Breast epithelium (tissue), 3 donors: ENCODE data around the gene DUSP7.

Source experiments
- POLR2A ChIP-seq: fragments of 450-650 bp; IDR thresholded peaks from one replicate; pipeline ENCODE4 v1.6.1; 2016; ENCODE audit warnings: antibody characterized with exemption, mild to moderate bottlenecking, moderate library complexity
- POLR2AphosphoS5 ChIP-seq, 3 donors: sonication (generic); formaldehyde crosslinking; IDR thresholded peaks; one replicate each; pipeline ENCODE4 v1.6.1; 2017; ENCODE audit warnings: antibody characterized with exemption in 3 of 3
- TF ChIP-seq, protein P1 (sequence below), 3 donors: fragments of 450-650 bp; IDR thresholded peaks; one replicate each; pipeline ENCODE4 v1.5.1; 2016 to 2017; ENCODE audit warnings: antibody characterized with exemption in 3 of 3, mild to moderate bottlenecking in 3 of 3, moderate library complexity in 3 of 3

DNA sequence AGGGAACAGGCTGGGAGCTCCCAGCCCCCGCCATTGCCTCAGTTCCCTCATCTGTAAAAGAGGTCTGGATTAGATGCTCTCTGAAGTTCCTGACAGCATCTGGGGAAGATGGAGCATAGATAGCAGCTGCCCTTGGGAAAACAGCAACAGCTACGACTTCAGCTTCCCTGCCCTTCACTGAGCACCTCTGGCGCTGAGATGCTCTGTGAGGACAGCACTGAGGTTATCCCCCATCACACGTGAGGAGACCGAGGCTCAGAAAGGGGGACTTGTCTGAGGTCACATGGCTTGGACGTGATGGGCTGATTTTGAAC is 49.6 kb downstream of the DUSP7 start:
- TF ChIP-seq POLR2A, result no peak
- TF ChIP-seq, protein P1, sequence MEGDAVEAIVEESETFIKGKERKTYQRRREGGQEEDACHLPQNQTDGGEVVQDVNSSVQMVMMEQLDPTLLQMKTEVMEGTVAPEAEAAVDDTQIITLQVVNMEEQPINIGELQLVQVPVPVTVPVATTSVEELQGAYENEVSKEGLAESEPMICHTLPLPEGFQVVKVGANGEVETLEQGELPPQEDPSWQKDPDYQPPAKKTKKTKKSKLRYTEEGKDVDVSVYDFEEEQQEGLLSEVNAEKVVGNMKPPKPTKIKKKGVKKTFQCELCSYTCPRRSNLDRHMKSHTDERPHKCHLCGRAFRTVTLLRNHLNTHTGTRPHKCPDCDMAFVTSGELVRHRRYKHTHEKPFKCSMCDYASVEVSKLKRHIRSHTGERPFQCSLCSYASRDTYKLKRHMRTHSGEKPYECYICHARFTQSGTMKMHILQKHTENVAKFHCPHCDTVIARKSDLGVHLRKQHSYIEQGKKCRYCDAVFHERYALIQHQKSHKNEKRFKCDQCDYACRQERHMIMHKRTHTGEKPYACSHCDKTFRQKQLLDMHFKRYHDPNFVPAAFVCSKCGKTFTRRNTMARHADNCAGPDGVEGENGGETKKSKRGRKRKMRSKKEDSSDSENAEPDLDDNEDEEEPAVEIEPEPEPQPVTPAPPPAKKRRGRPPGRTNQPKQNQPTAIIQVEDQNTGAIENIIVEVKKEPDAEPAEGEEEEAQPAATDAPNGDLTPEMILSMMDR (IDR thresholded peaks at IDR 0.05), result no peak
- no peak for TF ChIP-seq POLR2AphosphoS5 (IDR thresholded peaks at IDR 0.05)
